ENCODE measurements around the gene U2SURP. TPM values are rescaled to one million over a fixed set of nuclear protein-coding genes. Genes with fewer than 3 reads are reported as not detected.

The U2SURP gene
- total RNA-seq, 2 donors from 2014 or later: 65.4 to 68.2 TPM

GRCh38 chr3:142997330-142997729 lies 4.0 kb upstream of the U2SURP start:
- Histone ChIP-seq H3K36me3 (replicated peaks in 1 of 2; ENCODE audit: insufficient read depth in 1 of 2, low read depth in 2 of 2) (no peaks in the 10 kb centered on the region), H3K27me3 (no peaks in the 10 kb centered on the region), H3K4me3 (no peak overlapping the region), H3K4me1 (peaks cover 10% of the 10 kb centered on the region), H3K9me3 (no peaks in the 10 kb centered on the region), H3K27ac (no peak overlapping the region)
- intact Hi-C loops (cut with DNase I): no loop called here
- 23 to 32% methylated on average over 2 of the region's 2 CpGs for WGBS, 2 donors
- TF ChIP-seq, protein P1, sequence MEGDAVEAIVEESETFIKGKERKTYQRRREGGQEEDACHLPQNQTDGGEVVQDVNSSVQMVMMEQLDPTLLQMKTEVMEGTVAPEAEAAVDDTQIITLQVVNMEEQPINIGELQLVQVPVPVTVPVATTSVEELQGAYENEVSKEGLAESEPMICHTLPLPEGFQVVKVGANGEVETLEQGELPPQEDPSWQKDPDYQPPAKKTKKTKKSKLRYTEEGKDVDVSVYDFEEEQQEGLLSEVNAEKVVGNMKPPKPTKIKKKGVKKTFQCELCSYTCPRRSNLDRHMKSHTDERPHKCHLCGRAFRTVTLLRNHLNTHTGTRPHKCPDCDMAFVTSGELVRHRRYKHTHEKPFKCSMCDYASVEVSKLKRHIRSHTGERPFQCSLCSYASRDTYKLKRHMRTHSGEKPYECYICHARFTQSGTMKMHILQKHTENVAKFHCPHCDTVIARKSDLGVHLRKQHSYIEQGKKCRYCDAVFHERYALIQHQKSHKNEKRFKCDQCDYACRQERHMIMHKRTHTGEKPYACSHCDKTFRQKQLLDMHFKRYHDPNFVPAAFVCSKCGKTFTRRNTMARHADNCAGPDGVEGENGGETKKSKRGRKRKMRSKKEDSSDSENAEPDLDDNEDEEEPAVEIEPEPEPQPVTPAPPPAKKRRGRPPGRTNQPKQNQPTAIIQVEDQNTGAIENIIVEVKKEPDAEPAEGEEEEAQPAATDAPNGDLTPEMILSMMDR (IDR thresholded peaks at IDR 0.05): no peak
- no peak for TF ChIP-seq POLR2A (IDR thresholded peaks at IDR 0.05)
- DNase-seq: no peak
- no peak for ATAC-seq

- TF ChIP-seq, protein P1 (IDR thresholded peaks at IDR 0.05): no peak
- no peak for TF ChIP-seq POLR2A (IDR thresholded peaks at IDR 0.05)
- Histone ChIP-seq H3K27me3 (no peaks in the 10 kb centered on the region), H3K4me3 (no peak overlapping the region), H3K4me1 (peaks cover 17% of the 10 kb centered on the region), H3K36me3 (replicated peaks in 1 of 2; ENCODE audit: insufficient read depth in 1 of 2, low read depth in 2 of 2) (no peaks in the 10 kb centered on the region), H3K9me3 (no peaks in the 10 kb centered on the region), H3K27ac (no peak overlapping the region)
- ATAC-seq (no peak), DNase-seq (no peak)
- intact Hi-C loops (cut with DNase I): no loop called here
- WGBS, 2 donors: 83% methylated on average over 3 of the region's 3 CpGs
These were observed 2.9 kb upstream of the U2SURP start for GRCh38 chr3:142998439-142998838.

GRCh38 chr3:142999881-143000280 lies 1.5 kb upstream of the U2SURP start:
- H3K27me3 ChIP-seq: no peaks in the 10 kb centered on the region
- ATAC-seq (no peak), DNase-seq (no peak)
- H3K4me1 ChIP-seq: peaks cover 22% of the 10 kb centered on the region
- intact Hi-C loops (cut with DNase I): no loop called here
- 63 to 76% methylated on average over 4 of the region's 4 CpGs for WGBS, 2 donors
- H3K27ac ChIP-seq: peak overlapping the region in 1 of 4 donors; percentile 95
- no peak overlapping the region for H3K4me3 ChIP-seq
- TF ChIP-seq POLR2A (IDR thresholded peaks at IDR 0.05): no peak
- TF ChIP-seq, protein P1 (IDR thresholded peaks at IDR 0.05): no peak
- no peaks in the 10 kb centered on the region for H3K9me3 ChIP-seq
- H3K36me3 ChIP-seq (replicated peaks in 1 of 2; ENCODE audit: insufficient read depth in 1 of 2, low read depth in 2 of 2): no peaks in the 10 kb centered on the region

- peak overlapping the region; percentile 84 to 95 (median 89) for H3K27ac ChIP-seq
- peaks cover 22% of the 10 kb centered on the region for H3K4me1 ChIP-seq
- ATAC-seq (no peak), DNase-seq (peak in 2 of 4 donors; percentile 13 to 23)
- H3K36me3 ChIP-seq (replicated peaks in 1 of 2; ENCODE audit: insufficient read depth in 1 of 2, low read depth in 2 of 2): no peaks in the 10 kb centered on the region
- intact Hi-C loops (cut with DNase I): no loop called here
- 7 to 17% methylated on average over 10 of the region's 10 CpGs for WGBS, 2 donors
- peak overlapping the region; percentile 29 to 100 for H3K4me3 ChIP-seq
- no peaks in the 10 kb centered on the region for H3K27me3 ChIP-seq
- no peak for TF ChIP-seq POLR2A (IDR thresholded peaks at IDR 0.05)
- TF ChIP-seq, protein P1 (IDR thresholded peaks at IDR 0.05): no peak
- H3K9me3 ChIP-seq: no peaks in the 10 kb centered on the region
These were observed 842 bp upstream of the U2SURP start for GRCh38 chr3:143000528-143000927.

DNA sequence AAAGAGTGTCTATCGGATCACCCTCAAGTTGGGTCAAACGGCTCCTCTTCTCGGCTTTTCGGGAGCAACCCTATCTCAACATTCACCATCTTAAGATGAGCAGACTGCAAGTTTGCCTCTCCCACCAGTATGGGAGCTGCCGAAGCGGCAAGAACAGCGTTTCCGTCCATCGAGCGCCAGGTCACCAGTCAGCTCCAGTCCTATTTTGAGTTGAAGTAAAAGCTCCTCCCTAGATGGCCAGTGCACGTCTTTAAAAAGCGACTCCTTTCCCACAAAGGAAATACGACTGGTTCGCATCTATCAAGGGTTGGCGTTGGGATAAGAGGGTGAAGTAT lies 369 bp upstream of the U2SURP start:
- Histone ChIP-seq H3K4me1 (peaks cover 22% of the 10 kb centered on the region), H3K27ac (peak overlapping the region; percentile 84 to 95 (median 89)), H3K4me3 (peak overlapping the region; percentile 29 to 100), H3K36me3 (replicated peaks in 1 of 2; ENCODE audit: insufficient read depth in 1 of 2, low read depth in 2 of 2) (no peaks in the 10 kb centered on the region), H3K9me3 (no peaks in the 10 kb centered on the region), H3K27me3 (no peaks in the 10 kb centered on the region)
- WGBS, 2 donors: 0% methylated on average over 15 of the region's 15 CpGs
- intact Hi-C loops (cut with DNase I): no loop called here
- DNase-seq (no peak), ATAC-seq (peak; percentile 67)
- no peak for TF ChIP-seq POLR2A (IDR thresholded peaks at IDR 0.05)
- TF ChIP-seq, protein P1 (IDR thresholded peaks at IDR 0.05): no peak

Data from body of pancreas (tissue), 4 donors.